H9 (cell line): ENCODE measurements around the gene VRK1. TPM values are rescaled to one million over a fixed set of nuclear protein-coding genes. Genes with fewer than 3 reads are reported as not detected.
A peak's percentile ranks its signal among the peaks of the same experiment; 100 is the strongest.

Source experiments
- DNase-seq: peaks from one replicate; pipeline ENCODE4 v3.0.0-alpha.2; 2017
- H2AFZ ChIP-seq: one replicate; pipeline ENCODE4 v1.6.1; 2013; ENCODE audit warnings: mild to moderate bottlenecking, low read length, control low read depth, moderate library complexity
- H2AK5ac ChIP-seq: 2 replicates; pipeline ENCODE4 v1.6.1; 2013; ENCODE audit warnings: low read length, control low read depth, mixed read lengths; ENCODE audit not compliant: insufficient read length
- H2BK120ac ChIP-seq: one replicate; pipeline ENCODE4 v1.6.1; 2013; ENCODE audit warnings: low read depth, mild to moderate bottlenecking, low read length, control low read depth, inconsistent platforms; ENCODE audit not compliant: poor library complexity, severe bottlenecking
- H2BK12ac ChIP-seq: 2 replicates; pipeline ENCODE4 v1.6.1; 2013; ENCODE audit warnings: low read length, control low read depth, mixed read lengths, low read depth; ENCODE audit not compliant: insufficient read length
- H2BK15ac ChIP-seq: 2 replicates; pipeline ENCODE4 v1.6.1; 2013; ENCODE audit warnings: low read depth, low read length, control low read depth
- H2BK20ac ChIP-seq: one replicate; pipeline ENCODE4 v1.6.1; 2013; ENCODE audit warnings: low read depth, mild to moderate bottlenecking, low read length, control low read depth, inconsistent platforms; ENCODE audit not compliant: poor library complexity, severe bottlenecking
- H2BK5ac ChIP-seq: 2 replicates; pipeline ENCODE4 v1.6.1; 2013; ENCODE audit warnings: low read length, control low read depth, mixed read lengths; ENCODE audit not compliant: insufficient read length
- H3K14ac ChIP-seq: 2 replicates; pipeline ENCODE4 v1.6.1; 2013; ENCODE audit warnings: low read length, control low read depth; ENCODE audit not compliant: insufficient read depth
- H3K18ac ChIP-seq: 2 replicates; pipeline ENCODE4 v1.6.1; 2013; ENCODE audit warnings: low read depth, mild to moderate bottlenecking, mixed read lengths, low read length, control low read depth; ENCODE audit not compliant: insufficient read length
- H3K23ac ChIP-seq: 2 replicates; pipeline ENCODE4 v1.6.1; 2013; ENCODE audit warnings: low read length, control low read depth, mixed read lengths, low read depth; ENCODE audit not compliant: insufficient read length
- H3K23me2 ChIP-seq: 2 replicates; pipeline ENCODE4 v1.6.1; 2013; ENCODE audit warnings: low read depth, mild to moderate bottlenecking, mixed read lengths, low read length, control low read depth; ENCODE audit not compliant: insufficient read length, poor library complexity, severe bottlenecking
- H3K27ac ChIP-seq: 2 replicates; pipeline ENCODE4 v1.5.1; 2013; ENCODE audit warnings: low read length, control low read depth, mixed read lengths, low read depth; ENCODE audit not compliant: insufficient read length
- H3K27me3 ChIP-seq: 2 replicates; pipeline ENCODE4 v1.6.1; 2013; ENCODE audit warnings: low read length, control low read depth, inconsistent platforms; ENCODE audit not compliant: insufficient read depth
- H3K4ac ChIP-seq: 2 replicates; pipeline ENCODE4 v1.6.1; 2013; ENCODE audit warnings: low read depth, mild to moderate bottlenecking, control low read depth, inconsistent platforms, low read length, moderate library complexity
- H3K4me1 ChIP-seq: 2 replicates; pipeline ENCODE4 v1.6.1; 2013; ENCODE audit warnings: low read length, control low read depth, inconsistent platforms; ENCODE audit not compliant: insufficient read depth
- H3K4me2 ChIP-seq: 2 replicates; pipeline ENCODE4 v1.6.1; 2013; ENCODE audit warnings: low read length, control low read depth, mixed read lengths; ENCODE audit not compliant: insufficient read length, insufficient read depth
- H3K56ac ChIP-seq: 2 replicates; pipeline ENCODE4 v1.6.1; 2013; ENCODE audit warnings: low read depth, mild to moderate bottlenecking, mixed read lengths, low read length, control low read depth; ENCODE audit not compliant: insufficient read length
- H3K79me1 ChIP-seq: 2 replicates; pipeline ENCODE4 v1.6.1; 2013; ENCODE audit warnings: low read depth, mild to moderate bottlenecking, moderate library complexity, low read length, control low read depth, inconsistent platforms; ENCODE audit not compliant: insufficient read depth, poor library complexity, severe bottlenecking
- H3K79me2 ChIP-seq: 2 replicates; pipeline ENCODE4 v1.6.1; 2013; ENCODE audit warnings: low read length, control low read depth, inconsistent platforms; ENCODE audit not compliant: insufficient read depth
- H3K9ac ChIP-seq: 2 replicates; pipeline ENCODE4 v1.6.1; 2013; ENCODE audit warnings: low read length, control low read depth, mixed read lengths; ENCODE audit not compliant: insufficient read length; ENCODE audit errors: extremely low read depth
- H3K9me3 ChIP-seq: one replicate; pipeline ENCODE4 v1.6.1; 2013; ENCODE audit warnings: low read depth, low read length, inconsistent platforms; ENCODE audit not compliant: control insufficient read depth
- H3T11ph ChIP-seq: one replicate; pipeline ENCODE4 v1.6.1; 2013; ENCODE audit warnings: mild to moderate bottlenecking, low read length, control low read depth, inconsistent platforms
- H4K20me1 ChIP-seq: one replicate; pipeline ENCODE4 v1.6.1; 2013; ENCODE audit not compliant: control insufficient read depth, insufficient read length, insufficient read depth
- H4K5ac ChIP-seq: 2 replicates; pipeline ENCODE4 v1.6.1; 2013; ENCODE audit warnings: low read depth, mild to moderate bottlenecking, mixed read lengths, low read length, control low read depth; ENCODE audit not compliant: insufficient read length
- H4K8ac ChIP-seq: replicated peaks from 2 replicates; pipeline ENCODE4 v1.6.1; 2013; ENCODE audit warnings: low read length, control low read depth, mixed read lengths, low read depth; ENCODE audit not compliant: insufficient read length
- H4K91ac ChIP-seq: 2 replicates; pipeline ENCODE4 v1.6.1; 2013; ENCODE audit warnings: low read depth, mild to moderate bottlenecking, moderate library complexity, mixed read lengths, low read length, control low read depth; ENCODE audit not compliant: insufficient read length
- H3K27ac Mint-ChIP-seq, 3 experiments: 2 replicates in 2 of 3; 3 replicates in 1 of 3; pipeline ENCODE4 v1.8.0; 2020 to 2021; ENCODE audit warnings: mixed read lengths in 3 of 3, mild to moderate bottlenecking in 1 of 3, moderate library complexity in 1 of 3
- H3K27me3 Mint-ChIP-seq: 2 replicates; pipeline ENCODE4 v1.8.0; 2021; ENCODE audit warnings: low read depth, mild to moderate bottlenecking, moderate library complexity, mixed read lengths
- H3K36me3 Mint-ChIP-seq, 3 experiments: 2 replicates in 2 of 3; 3 replicates in 1 of 3; pipeline ENCODE4 v1.8.0; 2020 to 2021; ENCODE audit warnings: low read depth in 3 of 3, mixed read lengths in 3 of 3; ENCODE audit not compliant: insufficient read depth in 1 of 3
- H3K4me1 Mint-ChIP-seq, 2 experiments: 2 replicates each; pipeline ENCODE4 v1.8.0; 2020; ENCODE audit warnings: mixed read lengths in 2 of 2
- H3K4me3 Mint-ChIP-seq, 2 experiments: 2 replicates in 1 of 2; 3 replicates in 1 of 2; pipeline ENCODE4 v1.8.0; 2020 to 2021; ENCODE audit warnings: mild to moderate bottlenecking in 2 of 2, mixed read lengths in 2 of 2, moderate library complexity in 1 of 2
- H3K9me3 Mint-ChIP-seq, 2 experiments: 2 replicates in 1 of 2; 3 replicates in 1 of 2; pipeline ENCODE4 v1.8.0; 2020; ENCODE audit warnings: mild to moderate bottlenecking in 2 of 2, mixed read lengths in 2 of 2, moderate library complexity in 1 of 2
- WGBS: extraction: QIAGEN DNeasy Blood & Tissue Kit; methylation state at CpG from one replicate; pipeline ENCODE4 v1.1.7; 2013; ENCODE audit warnings: missing lambda C conversion rate, low lambda C conversion rate, mixed read lengths; ENCODE audit not compliant: insufficient read length; ENCODE audit errors: extremely low coverage; 5-methylcytosine and 5-hydroxymethylcytosine counted together
- total RNA-seq: library from RNA; stranded (reverse); gene quantifications from 2 replicates; pipeline ENCODE4 v1.2.1, GENCODE V29; 2021
- TF ChIP-seq, protein P1 (sequence below): fragments of 200-600 bp; sonication (generic); conservative IDR thresholded peaks from 3 replicates; pipeline ENCODE4 v1.8.0; 2021; ENCODE audit warnings: antibody characterized with exemption, mild to moderate bottlenecking

The VRK1 gene
- total RNA-seq, 1 experiment from 2014 or later, result 55.7 TPM

GRCh38 chr14:96893966-96894622 is 96.9 kb downstream of the VRK1 start:
- Mint-ChIP-seq H3K36me3 (no peaks in the 10 kb centered on the region; a peak in 2 of 7 replicates), H3K27ac (peak overlapping the region in 1 of 3 experiments; percentile 19; a peak in 2 of 7 replicates), H3K4me3 (no peak overlapping the region), H3K4me1 (no peaks in the 10 kb centered on the region), H3K9me3 (no peaks in the 10 kb centered on the region), H3K27me3 (no peaks in the 10 kb centered on the region)
- no peak overlapping the region for H3K4me2 ChIP-seq
- H4K5ac ChIP-seq, result no peak overlapping the region
- H2AK5ac ChIP-seq, result no peak overlapping the region
- no peak overlapping the region for H3T11ph ChIP-seq
- no peaks in the 10 kb centered on the region for H4K20me1 ChIP-seq
- no peak overlapping the region for H3K23ac ChIP-seq
- no peak overlapping the region for H3K14ac ChIP-seq
- H3K79me2 ChIP-seq, result no peaks in the 10 kb centered on the region
- H2BK120ac ChIP-seq, result no peak overlapping the region
- no peak overlapping the region for H3K56ac ChIP-seq
- no peaks in the 10 kb centered on the region for H3K9me3 ChIP-seq
- DNase-seq, result no peak
- no peak overlapping the region for H2BK15ac ChIP-seq
- no peak overlapping the region for H3K27ac ChIP-seq
- H2BK12ac ChIP-seq, result no peak overlapping the region
- no CpG with 5 or more reads among the region's 12 CpGs for WGBS
- TF ChIP-seq, protein P1, sequence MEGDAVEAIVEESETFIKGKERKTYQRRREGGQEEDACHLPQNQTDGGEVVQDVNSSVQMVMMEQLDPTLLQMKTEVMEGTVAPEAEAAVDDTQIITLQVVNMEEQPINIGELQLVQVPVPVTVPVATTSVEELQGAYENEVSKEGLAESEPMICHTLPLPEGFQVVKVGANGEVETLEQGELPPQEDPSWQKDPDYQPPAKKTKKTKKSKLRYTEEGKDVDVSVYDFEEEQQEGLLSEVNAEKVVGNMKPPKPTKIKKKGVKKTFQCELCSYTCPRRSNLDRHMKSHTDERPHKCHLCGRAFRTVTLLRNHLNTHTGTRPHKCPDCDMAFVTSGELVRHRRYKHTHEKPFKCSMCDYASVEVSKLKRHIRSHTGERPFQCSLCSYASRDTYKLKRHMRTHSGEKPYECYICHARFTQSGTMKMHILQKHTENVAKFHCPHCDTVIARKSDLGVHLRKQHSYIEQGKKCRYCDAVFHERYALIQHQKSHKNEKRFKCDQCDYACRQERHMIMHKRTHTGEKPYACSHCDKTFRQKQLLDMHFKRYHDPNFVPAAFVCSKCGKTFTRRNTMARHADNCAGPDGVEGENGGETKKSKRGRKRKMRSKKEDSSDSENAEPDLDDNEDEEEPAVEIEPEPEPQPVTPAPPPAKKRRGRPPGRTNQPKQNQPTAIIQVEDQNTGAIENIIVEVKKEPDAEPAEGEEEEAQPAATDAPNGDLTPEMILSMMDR, result no peak
- no peak overlapping the region for H4K8ac ChIP-seq
- H3K27me3 ChIP-seq, result no peaks in the 10 kb centered on the region
- H3K79me1 ChIP-seq, result no peaks in the 10 kb centered on the region
- H2BK5ac ChIP-seq, result no peak overlapping the region
- no peak overlapping the region for H3K4ac ChIP-seq
- H3K18ac ChIP-seq, result no peak overlapping the region
- H4K91ac ChIP-seq, result no peak overlapping the region
- no peaks in the 10 kb centered on the region for H3K23me2 ChIP-seq
- no peaks in the 10 kb centered on the region for H3K4me1 ChIP-seq
- no peak overlapping the region for H3K9ac ChIP-seq
- H2BK20ac ChIP-seq, result no peak overlapping the region
- no peak overlapping the region for H2AFZ ChIP-seq
